Mesenchymal stem cell (in vitro differentiated cells and primary cell): ENCODE measurements around the gene LCLAT1.
A peak's percentile ranks its signal among the peaks of the same experiment; 100 is the strongest.

ENCODE experiments used
- DNase-seq: peaks from one replicate; pipeline ENCODE4 v3.0.0-alpha.2; 2013
- H2AFZ ChIP-seq: one replicate; pipeline ENCODE4 v1.6.1; 2013; ENCODE audit warnings: low read depth, mild to moderate bottlenecking, control low read depth, inconsistent platforms, low read length, moderate library complexity
- H2AK5ac ChIP-seq: 2 replicates; pipeline ENCODE4 v1.6.1; 2013; ENCODE audit warnings: low read length, moderate library complexity, mild to moderate bottlenecking, inconsistent platforms; ENCODE audit not compliant: severe bottlenecking
- H2BK120ac ChIP-seq: one replicate; pipeline ENCODE4 v1.6.1; 2013; ENCODE audit warnings: low read depth, mild to moderate bottlenecking, inconsistent platforms, low read length, moderate library complexity
- H2BK12ac ChIP-seq, 2 experiments: one replicate each; pipeline ENCODE4 v1.6.1; 2013; ENCODE audit warnings: inconsistent platforms in 2 of 2, low read length in 2 of 2, mild to moderate bottlenecking in 2 of 2, moderate library complexity in 2 of 2, control low read depth in 1 of 2
- H2BK15ac ChIP-seq: one replicate; pipeline ENCODE4 v1.6.1; 2013; ENCODE audit warnings: mild to moderate bottlenecking, low read depth, inconsistent platforms; ENCODE audit not compliant: poor library complexity, severe bottlenecking
- H2BK5ac ChIP-seq: 2 replicates; pipeline ENCODE4 v1.6.1; 2013; ENCODE audit warnings: low read depth, mild to moderate bottlenecking, low read length, control low read depth, inconsistent platforms; ENCODE audit not compliant: poor library complexity, severe bottlenecking
- H3K14ac ChIP-seq, 2 experiments: one replicate each; pipeline ENCODE4 v1.6.1; 2013; ENCODE audit warnings: inconsistent platforms in 2 of 2, low read length in 2 of 2, control low read depth in 1 of 2, mild to moderate bottlenecking in 1 of 2, moderate library complexity in 1 of 2
- H3K18ac ChIP-seq, 2 experiments: one replicate each; pipeline ENCODE4 v1.6.1; 2013; ENCODE audit warnings: inconsistent platforms in 2 of 2, low read length in 2 of 2, control low read depth in 1 of 2, low read depth in 1 of 2, mild to moderate bottlenecking in 1 of 2
- H3K23ac ChIP-seq, 2 experiments: one replicate each; pipeline ENCODE4 v1.6.1; 2013; ENCODE audit warnings: inconsistent platforms in 2 of 2, low read length in 2 of 2, mild to moderate bottlenecking in 2 of 2, moderate library complexity in 2 of 2, control low read depth in 1 of 2
- H3K27ac ChIP-seq: 2 replicates; pipeline ENCODE4 v1.5.1; 2013; ENCODE audit warnings: mild to moderate bottlenecking, moderate library complexity, low read length, control low read depth, inconsistent platforms; ENCODE audit not compliant: poor library complexity, severe bottlenecking
- H3K27me3 ChIP-seq, 2 experiments: 2 replicates each; pipeline versions ENCODE4 v1.6.1 to v1.7.0; 2013; ENCODE audit warnings: low read length in 2 of 2, mild to moderate bottlenecking in 2 of 2, moderate library complexity in 2 of 2, control low read depth in 1 of 2, inconsistent platforms in 1 of 2; ENCODE audit not compliant: control insufficient read depth in 1 of 2, insufficient read depth in 1 of 2
- H3K36me3 ChIP-seq, 2 experiments: 2 replicates each; pipeline versions ENCODE4 v1.6.1 to v1.7.0; 2013; ENCODE audit warnings: low read length in 2 of 2, control low read depth in 1 of 2, inconsistent platforms in 1 of 2, low read depth in 1 of 2, mild to moderate bottlenecking in 1 of 2; ENCODE audit not compliant: insufficient read depth in 2 of 2, control insufficient read depth in 1 of 2
- H3K4ac ChIP-seq, 2 experiments: one replicate each; pipeline ENCODE4 v1.6.1; 2013; ENCODE audit warnings: inconsistent platforms in 2 of 2, low read length in 2 of 2, mild to moderate bottlenecking in 2 of 2, moderate library complexity in 2 of 2, control low read depth in 1 of 2, low read depth in 1 of 2
- H3K4me1 ChIP-seq: 2 replicates; pipeline ENCODE4 v1.6.1; 2013; ENCODE audit warnings: low read depth, low read length, control low read depth; ENCODE audit not compliant: control insufficient read depth, insufficient read depth
- H3K4me2 ChIP-seq: 2 replicates; pipeline ENCODE4 v1.6.1; 2013; ENCODE audit warnings: low read length, mild to moderate bottlenecking, inconsistent platforms; ENCODE audit not compliant: poor library complexity, severe bottlenecking
- H3K4me3 ChIP-seq, 2 experiments: 2 replicates each; pipeline versions ENCODE4 v1.5.1 to v1.7.0; 2013; ENCODE audit warnings: low read length in 2 of 2, mild to moderate bottlenecking in 2 of 2, control low read depth in 1 of 2, low read depth in 1 of 2; ENCODE audit not compliant: insufficient read depth in 1 of 2
- H3K79me1 ChIP-seq: replicated peaks from 2 replicates; pipeline ENCODE4 v1.6.1; 2013; ENCODE audit warnings: mild to moderate bottlenecking, control low read depth, low read length, inconsistent platforms; ENCODE audit not compliant: poor library complexity, severe bottlenecking
- H3K9ac ChIP-seq: 2 replicates; pipeline ENCODE4 v1.7.0; 2013; ENCODE audit warnings: mild to moderate bottlenecking, low read length, moderate library complexity
- H3K9me3 ChIP-seq: 2 replicates; pipeline ENCODE4 v1.7.0; 2013; ENCODE audit warnings: mild to moderate bottlenecking, low read length; ENCODE audit not compliant: control insufficient read depth
- H4K8ac ChIP-seq: one replicate; pipeline ENCODE4 v1.6.1; 2013; ENCODE audit warnings: inconsistent platforms, mild to moderate bottlenecking, low read length, moderate library complexity
- H4K91ac ChIP-seq: one replicate; pipeline ENCODE4 v1.6.1; 2013; ENCODE audit warnings: mild to moderate bottlenecking, low read length, inconsistent platforms
- WGBS: methylation state at CpG from one replicate; pipeline ENCODE4 v1.1.7; 2013; ENCODE audit warnings: mixed read lengths; 5-methylcytosine and 5-hydroxymethylcytosine counted together

The LCLAT1 gene

GRCh38 chr2:30677231-30677630, 230.2 kb downstream of the LCLAT1 start:
- H4K91ac ChIP-seq = no peak overlapping the region
- H3K27ac ChIP-seq = no peak overlapping the region
- H3K18ac ChIP-seq = no peak overlapping the region
- no peak overlapping the region for H2AFZ ChIP-seq
- no peaks in the 10 kb centered on the region for H3K27me3 ChIP-seq
- H3K79me1 ChIP-seq = no peaks in the 10 kb centered on the region
- H2BK15ac ChIP-seq = no peak overlapping the region
- H2BK5ac ChIP-seq = no peak overlapping the region
- DNase-seq = no peak
- no peak overlapping the region for H3K9ac ChIP-seq
- H2BK120ac ChIP-seq = no peak overlapping the region
- no peak overlapping the region for H3K14ac ChIP-seq
- H2BK12ac ChIP-seq = no peak overlapping the region
- no peaks in the 10 kb centered on the region for H3K4me1 ChIP-seq
- no peak overlapping the region for H3K4me2 ChIP-seq
- H3K23ac ChIP-seq = no peak overlapping the region
- H3K36me3 ChIP-seq = no peaks in the 10 kb centered on the region
- H3K4ac ChIP-seq = no peak overlapping the region
- no peak overlapping the region for H2AK5ac ChIP-seq
- no peaks in the 10 kb centered on the region for H3K9me3 ChIP-seq
- H4K8ac ChIP-seq = no peak overlapping the region
- no peak overlapping the region for H3K4me3 ChIP-seq

GRCh38 chr2:30677861-30678385, 230.9 kb downstream of the LCLAT1 start:
- Histone ChIP-seq H2BK12ac (no peak overlapping the region), H2BK5ac (no peak overlapping the region), H4K8ac (no peak overlapping the region), H3K9me3 (no peaks in the 10 kb centered on the region), H3K4ac (no peak overlapping the region), H3K4me1 (no peaks in the 10 kb centered on the region), H3K4me3 (no peak overlapping the region), H3K79me1 (no peaks in the 10 kb centered on the region), H3K27me3 (no peaks in the 10 kb centered on the region), H3K14ac (no peak overlapping the region), H2BK15ac (no peak overlapping the region), H4K91ac (no peak overlapping the region), H3K23ac (no peak overlapping the region), H2AK5ac (no peak overlapping the region), H3K9ac (no peak overlapping the region), H3K27ac (no peak overlapping the region), H3K18ac (no peak overlapping the region), H3K36me3 (no peaks in the 10 kb centered on the region), H2BK120ac (no peak overlapping the region), H3K4me2 (no peak overlapping the region), H2AFZ (no peak overlapping the region)
- WGBS = 80% methylated on average over 5 of the region's 5 CpGs
- DNase-seq = no peak

- no peak overlapping the region for H3K23ac ChIP-seq
- no peak overlapping the region for H3K4me2 ChIP-seq
- H3K9ac ChIP-seq = no peak overlapping the region
- H3K9me3 ChIP-seq = no peaks in the 10 kb centered on the region
- H3K4me1 ChIP-seq = no peaks in the 10 kb centered on the region
- H3K27ac ChIP-seq = no peak overlapping the region
- WGBS = 79% methylated on average over 11 of the region's 11 CpGs
- H2AK5ac ChIP-seq = no peak overlapping the region
- H3K4me3 ChIP-seq = no peak overlapping the region
- no peaks in the 10 kb centered on the region for H3K79me1 ChIP-seq
- H2BK120ac ChIP-seq = no peak overlapping the region
- H4K91ac ChIP-seq = no peak overlapping the region
- no peak overlapping the region for H2AFZ ChIP-seq
- no peak overlapping the region for H4K8ac ChIP-seq
- no peak overlapping the region for H3K18ac ChIP-seq
- DNase-seq = no peak
- H2BK5ac ChIP-seq = no peak overlapping the region
- H2BK12ac ChIP-seq = peak overlapping the region in 1 of 2 experiments; percentile 83
- peak overlapping the region in 1 of 2 experiments; percentile 61 for H3K14ac ChIP-seq
- no peak overlapping the region for H2BK15ac ChIP-seq
- H3K27me3 ChIP-seq = no peaks in the 10 kb centered on the region
- H3K4ac ChIP-seq = no peak overlapping the region
- H3K36me3 ChIP-seq = no peaks in the 10 kb centered on the region
Measured at GRCh38 chr2:30678410-30679137, 231.5 kb downstream of the LCLAT1 start.

GRCh38 chr2:30679426-30680088, 232.5 kb downstream of the LCLAT1 start:
- Histone ChIP-seq H3K4me1 (no peaks in the 10 kb centered on the region), H3K18ac (no peak overlapping the region), H2BK12ac (no peak overlapping the region), H3K79me1 (no peaks in the 10 kb centered on the region), H3K4ac (no peak overlapping the region), H4K91ac (no peak overlapping the region), H2BK120ac (no peak overlapping the region), H2BK15ac (no peak overlapping the region), H2AK5ac (no peak overlapping the region), H3K23ac (no peak overlapping the region), H3K9ac (no peak overlapping the region), H2AFZ (no peak overlapping the region), H4K8ac (no peak overlapping the region), H3K4me3 (no peak overlapping the region), H3K14ac (peak overlapping the region in 1 of 2 experiments; percentile 49), H3K4me2 (no peak overlapping the region), H3K27me3 (peaks cover 0 to 4% of the 10 kb centered on the region in 2 experiments), H3K9me3 (no peaks in the 10 kb centered on the region), H3K27ac (no peak overlapping the region), H2BK5ac (no peak overlapping the region), H3K36me3 (no peaks in the 10 kb centered on the region)
- WGBS = 89% methylated on average over 12 of the region's 12 CpGs
- DNase-seq = peak; percentile 43
